H54 (cell line): ENCODE data around the gene AMOT.
A peak's percentile ranks its signal among the peaks of the same experiment; 100 is the strongest.
"Not testable (repeated sequence)": the region's sequence is repeated elsewhere in the genome, so short reads cannot be mapped to it uniquely, and the experiment has no call there.

Experiments used
- DNase-seq: peaks from one replicate; pipeline ENCODE4 v3.0.0; 2011; ENCODE audit warnings: low spot score, mixed read lengths; ENCODE audit not compliant: insufficient read length
- FAIRE-seq: peaks from 3 replicates; lab custom pipeline; 2011; peaks lifted over from hg19 to GRCh38; lab: Jason Lieb, UNC
- POLR2A ChIP-seq: IDR thresholded peaks from 2 replicates; pipeline ENCODE4 v1.6.1; 2011; ENCODE audit warnings: low read depth, mild to moderate bottlenecking, low read length

Gene AMOT

GRCh38 chrX:112840382-112841113, at the start of gene AMOT:
Gene AMOT (minus strand): TSS chrX:112840831. CDS start chrX:112823126, 17,705 bp downstream.
- TF ChIP-seq POLR2A: no peak
- no peak for FAIRE-seq
- peak; percentile 36 for DNase-seq

GRCh38 chrX:112889400-112889799, 48.8 kb upstream of the AMOT start:
- no peak for TF ChIP-seq POLR2A
- FAIRE-seq: no peak

GRCh38 chrX:112888916-112889315, 48.3 kb upstream of the AMOT start:
- FAIRE-seq (no peak), DNase-seq (no peak)
- TF ChIP-seq POLR2A: no peak

More at GRCh38 chrX:112889400-112889799, 48.8 kb upstream of the AMOT start:
- DNase-seq: no peak

GRCh38 chrX:112877771-112878173, 37.1 kb upstream of the AMOT start:
- DNase-seq (no peak), FAIRE-seq (no peak)
- TF ChIP-seq POLR2A: no peak

GRCh38 chrX:112874614-112875013, 34.0 kb upstream of the AMOT start:
- FAIRE-seq: no peak
- no peak for DNase-seq
- no peak for TF ChIP-seq POLR2A

- no peak for DNase-seq
- FAIRE-seq: no peak
- no peak for TF ChIP-seq POLR2A
These were observed 33.5 kb upstream of the AMOT start for GRCh38 chrX:112874175-112874574.

GRCh38 chrX:112868586-112868985, 28.0 kb upstream of the AMOT start:
- no peak for FAIRE-seq
- no peak for TF ChIP-seq POLR2A
- no peak for DNase-seq

- FAIRE-seq (no peak), DNase-seq (no peak)
- TF ChIP-seq POLR2A: no peak
These were observed 26.9 kb upstream of the AMOT start for GRCh38 chrX:112867570-112867969.

- TF ChIP-seq POLR2A: no peak
- FAIRE-seq (no peak), DNase-seq (no peak)
These were observed 25.5 kb upstream of the AMOT start for GRCh38 chrX:112866175-112866574.

GRCh38 chrX:112865464-112866025, 24.9 kb upstream of the AMOT start:
- FAIRE-seq: no peak
- DNase-seq: no peak
- no peak for TF ChIP-seq POLR2A

- DNase-seq (no peak), FAIRE-seq (no peak)
- TF ChIP-seq POLR2A: no peak
These were observed 23.2 kb upstream of the AMOT start for GRCh38 chrX:112863850-112864249.

GRCh38 chrX:112857478-112857878, 16.8 kb upstream of the AMOT start:
- FAIRE-seq: no peak
- DNase-seq: no peak
- TF ChIP-seq POLR2A: no peak

- not testable (repeated sequence) for DNase-seq, FAIRE-seq
These were observed 14.3 kb upstream of the AMOT start for GRCh38 chrX:112854901-112855300.

- no peak for DNase-seq
- no peak for TF ChIP-seq POLR2A
- no peak for FAIRE-seq
These were observed 12.2 kb upstream of the AMOT start for GRCh38 chrX:112852851-112853250.

GRCh38 chrX:112851806-112852205, 11.2 kb upstream of the AMOT start:
- no peak for DNase-seq
- FAIRE-seq: no peak

More at GRCh38 chrX:112851806-112852205, 11.2 kb upstream of the AMOT start:
- TF ChIP-seq POLR2A: no peak
